H9 (cell line): ENCODE results near the gene SEMA3A. TPM values are rescaled to one million over a fixed set of nuclear protein-coding genes. Genes with fewer than 3 reads are reported as not detected.

Experiments
- DNase-seq: peaks from one replicate; pipeline ENCODE4 v3.0.0-alpha.2; 2017
- H2AFZ ChIP-seq: one replicate; pipeline ENCODE4 v1.6.1; 2013; ENCODE audit warnings: mild to moderate bottlenecking, low read length, control low read depth, moderate library complexity
- H2AK5ac ChIP-seq: 2 replicates; pipeline ENCODE4 v1.6.1; 2013; ENCODE audit warnings: low read length, control low read depth, mixed read lengths; ENCODE audit not compliant: insufficient read length
- H2BK120ac ChIP-seq: one replicate; pipeline ENCODE4 v1.6.1; 2013; ENCODE audit warnings: low read depth, mild to moderate bottlenecking, low read length, control low read depth, inconsistent platforms; ENCODE audit not compliant: poor library complexity, severe bottlenecking
- H2BK12ac ChIP-seq: 2 replicates; pipeline ENCODE4 v1.6.1; 2013; ENCODE audit warnings: low read length, control low read depth, mixed read lengths, low read depth; ENCODE audit not compliant: insufficient read length
- H2BK15ac ChIP-seq: 2 replicates; pipeline ENCODE4 v1.6.1; 2013; ENCODE audit warnings: low read depth, low read length, control low read depth
- H2BK20ac ChIP-seq: one replicate; pipeline ENCODE4 v1.6.1; 2013; ENCODE audit warnings: low read depth, mild to moderate bottlenecking, low read length, control low read depth, inconsistent platforms; ENCODE audit not compliant: poor library complexity, severe bottlenecking
- H2BK5ac ChIP-seq: 2 replicates; pipeline ENCODE4 v1.6.1; 2013; ENCODE audit warnings: low read length, control low read depth, mixed read lengths; ENCODE audit not compliant: insufficient read length
- H3K14ac ChIP-seq: 2 replicates; pipeline ENCODE4 v1.6.1; 2013; ENCODE audit warnings: low read length, control low read depth; ENCODE audit not compliant: insufficient read depth
- H3K18ac ChIP-seq: 2 replicates; pipeline ENCODE4 v1.6.1; 2013; ENCODE audit warnings: low read depth, mild to moderate bottlenecking, mixed read lengths, low read length, control low read depth; ENCODE audit not compliant: insufficient read length
- H3K23ac ChIP-seq: 2 replicates; pipeline ENCODE4 v1.6.1; 2013; ENCODE audit warnings: low read length, control low read depth, mixed read lengths, low read depth; ENCODE audit not compliant: insufficient read length
- H3K23me2 ChIP-seq: 2 replicates; pipeline ENCODE4 v1.6.1; 2013; ENCODE audit warnings: low read depth, mild to moderate bottlenecking, mixed read lengths, low read length, control low read depth; ENCODE audit not compliant: insufficient read length, poor library complexity, severe bottlenecking
- H3K27ac ChIP-seq: 2 replicates; pipeline ENCODE4 v1.5.1; 2013; ENCODE audit warnings: low read length, control low read depth, mixed read lengths, low read depth; ENCODE audit not compliant: insufficient read length
- H3K27me3 ChIP-seq: 2 replicates; pipeline ENCODE4 v1.6.1; 2013; ENCODE audit warnings: low read length, control low read depth, inconsistent platforms; ENCODE audit not compliant: insufficient read depth
- H3K4ac ChIP-seq: 2 replicates; pipeline ENCODE4 v1.6.1; 2013; ENCODE audit warnings: low read depth, mild to moderate bottlenecking, control low read depth, inconsistent platforms, low read length, moderate library complexity
- H3K4me1 ChIP-seq: 2 replicates; pipeline ENCODE4 v1.6.1; 2013; ENCODE audit warnings: low read length, control low read depth, inconsistent platforms; ENCODE audit not compliant: insufficient read depth
- H3K4me2 ChIP-seq: 2 replicates; pipeline ENCODE4 v1.6.1; 2013; ENCODE audit warnings: low read length, control low read depth, mixed read lengths; ENCODE audit not compliant: insufficient read length, insufficient read depth
- H3K56ac ChIP-seq: 2 replicates; pipeline ENCODE4 v1.6.1; 2013; ENCODE audit warnings: low read depth, mild to moderate bottlenecking, mixed read lengths, low read length, control low read depth; ENCODE audit not compliant: insufficient read length
- H3K79me1 ChIP-seq: 2 replicates; pipeline ENCODE4 v1.6.1; 2013; ENCODE audit warnings: low read depth, mild to moderate bottlenecking, moderate library complexity, low read length, control low read depth, inconsistent platforms; ENCODE audit not compliant: insufficient read depth, poor library complexity, severe bottlenecking
- H3K79me2 ChIP-seq: 2 replicates; pipeline ENCODE4 v1.6.1; 2013; ENCODE audit warnings: low read length, control low read depth, inconsistent platforms; ENCODE audit not compliant: insufficient read depth
- H3K9ac ChIP-seq: 2 replicates; pipeline ENCODE4 v1.6.1; 2013; ENCODE audit warnings: low read length, control low read depth, mixed read lengths; ENCODE audit not compliant: insufficient read length; ENCODE audit errors: extremely low read depth
- H3K9me3 ChIP-seq: one replicate; pipeline ENCODE4 v1.6.1; 2013; ENCODE audit warnings: low read depth, low read length, inconsistent platforms; ENCODE audit not compliant: control insufficient read depth
- H3T11ph ChIP-seq: one replicate; pipeline ENCODE4 v1.6.1; 2013; ENCODE audit warnings: mild to moderate bottlenecking, low read length, control low read depth, inconsistent platforms
- H4K20me1 ChIP-seq: one replicate; pipeline ENCODE4 v1.6.1; 2013; ENCODE audit not compliant: control insufficient read depth, insufficient read length, insufficient read depth
- H4K5ac ChIP-seq: 2 replicates; pipeline ENCODE4 v1.6.1; 2013; ENCODE audit warnings: low read depth, mild to moderate bottlenecking, mixed read lengths, low read length, control low read depth; ENCODE audit not compliant: insufficient read length
- H4K8ac ChIP-seq: replicated peaks from 2 replicates; pipeline ENCODE4 v1.6.1; 2013; ENCODE audit warnings: low read length, control low read depth, mixed read lengths, low read depth; ENCODE audit not compliant: insufficient read length
- H4K91ac ChIP-seq: 2 replicates; pipeline ENCODE4 v1.6.1; 2013; ENCODE audit warnings: low read depth, mild to moderate bottlenecking, moderate library complexity, mixed read lengths, low read length, control low read depth; ENCODE audit not compliant: insufficient read length
- H3K27ac Mint-ChIP-seq, 3 experiments: 2 replicates in 2 of 3; 3 replicates in 1 of 3; pipeline ENCODE4 v1.8.0; 2020 to 2021; ENCODE audit warnings: mixed read lengths in 3 of 3, mild to moderate bottlenecking in 1 of 3, moderate library complexity in 1 of 3
- H3K27me3 Mint-ChIP-seq: 2 replicates; pipeline ENCODE4 v1.8.0; 2021; ENCODE audit warnings: low read depth, mild to moderate bottlenecking, moderate library complexity, mixed read lengths
- H3K36me3 Mint-ChIP-seq, 3 experiments: 2 replicates in 2 of 3; 3 replicates in 1 of 3; pipeline ENCODE4 v1.8.0; 2020 to 2021; ENCODE audit warnings: low read depth in 3 of 3, mixed read lengths in 3 of 3; ENCODE audit not compliant: insufficient read depth in 1 of 3
- H3K4me1 Mint-ChIP-seq, 2 experiments: 2 replicates each; pipeline ENCODE4 v1.8.0; 2020; ENCODE audit warnings: mixed read lengths in 2 of 2
- H3K4me3 Mint-ChIP-seq, 2 experiments: 2 replicates in 1 of 2; 3 replicates in 1 of 2; pipeline ENCODE4 v1.8.0; 2020 to 2021; ENCODE audit warnings: mild to moderate bottlenecking in 2 of 2, mixed read lengths in 2 of 2, moderate library complexity in 1 of 2
- H3K9me3 Mint-ChIP-seq, 2 experiments: 2 replicates in 1 of 2; 3 replicates in 1 of 2; pipeline ENCODE4 v1.8.0; 2020; ENCODE audit warnings: mild to moderate bottlenecking in 2 of 2, mixed read lengths in 2 of 2, moderate library complexity in 1 of 2
- CTCF ChIP-seq: fragments of 200-600 bp; sonication (generic); conservative IDR thresholded peaks from 3 replicates; pipeline ENCODE4 v1.8.0; 2021; ENCODE audit warnings: antibody characterized with exemption, mild to moderate bottlenecking
- WGBS: extraction: QIAGEN DNeasy Blood & Tissue Kit; methylation state at CpG from one replicate; pipeline ENCODE4 v1.1.7; 2013; ENCODE audit warnings: missing lambda C conversion rate, low lambda C conversion rate, mixed read lengths; ENCODE audit not compliant: insufficient read length; ENCODE audit errors: extremely low coverage; 5-methylcytosine and 5-hydroxymethylcytosine counted together
- total RNA-seq: library from RNA; stranded (reverse); gene quantifications from 2 replicates; pipeline ENCODE4 v1.2.1, GENCODE V29; 2021

Gene SEMA3A
- total RNA-seq, 1 experiment from 2014 or later, result 60.0 TPM

GRCh38 chr7:84047085-84047484, 147.5 kb downstream of the SEMA3A start:
- Histone ChIP-seq H2AK5ac (no peak overlapping the region), H2AFZ (no peak overlapping the region), H2BK5ac (no peak overlapping the region), H4K20me1 (no peaks in the 10 kb centered on the region), H3K4ac (no peak overlapping the region), H3K56ac (no peak overlapping the region), H3K9me3 (no peaks in the 10 kb centered on the region), H3K18ac (no peak overlapping the region), H2BK20ac (no peak overlapping the region), H3K23ac (no peak overlapping the region), H3K79me1 (no peaks in the 10 kb centered on the region), H3K14ac (no peak overlapping the region), H3K4me2 (no peak overlapping the region), H4K91ac (no peak overlapping the region), H4K8ac (no peak overlapping the region), H2BK12ac (no peak overlapping the region), H3K27me3 (no peaks in the 10 kb centered on the region), H3K9ac (no peak overlapping the region), H3K79me2 (no peaks in the 10 kb centered on the region), H3T11ph (no peak overlapping the region), H2BK120ac (no peak overlapping the region), H3K23me2 (no peaks in the 10 kb centered on the region), H4K5ac (no peak overlapping the region), H3K27ac (no peak overlapping the region), H3K4me1 (no peaks in the 10 kb centered on the region), H2BK15ac (no peak overlapping the region)
- Mint-ChIP-seq H3K36me3 (peaks cover 2 to 27% (median 11%) of the 10 kb centered on the region in 3 experiments; a peak in 5 of 7 replicates), H3K9me3 (no peaks in the 10 kb centered on the region), H3K4me1 (peaks cover 0 to 4% of the 10 kb centered on the region in 2 experiments; a peak in 2 of 4 replicates), H3K27ac (no peak overlapping the region; a peak in 2 of 7 replicates), H3K27me3 (no peaks in the 10 kb centered on the region), H3K4me3 (no peak overlapping the region)
- DNase-seq, result no peak
- no peak for TF ChIP-seq CTCF
- WGBS, result no CpG with 5 or more reads among the region's 2 CpGs
